HCEC 1CT (cell line): Measurements from ENCODE around the gene SMIM1.

Source experiments
- DNase-seq: peaks from one replicate; pipeline ENCODE4 v3.0.0-alpha.2; 2017

Gene SMIM1

DNA sequence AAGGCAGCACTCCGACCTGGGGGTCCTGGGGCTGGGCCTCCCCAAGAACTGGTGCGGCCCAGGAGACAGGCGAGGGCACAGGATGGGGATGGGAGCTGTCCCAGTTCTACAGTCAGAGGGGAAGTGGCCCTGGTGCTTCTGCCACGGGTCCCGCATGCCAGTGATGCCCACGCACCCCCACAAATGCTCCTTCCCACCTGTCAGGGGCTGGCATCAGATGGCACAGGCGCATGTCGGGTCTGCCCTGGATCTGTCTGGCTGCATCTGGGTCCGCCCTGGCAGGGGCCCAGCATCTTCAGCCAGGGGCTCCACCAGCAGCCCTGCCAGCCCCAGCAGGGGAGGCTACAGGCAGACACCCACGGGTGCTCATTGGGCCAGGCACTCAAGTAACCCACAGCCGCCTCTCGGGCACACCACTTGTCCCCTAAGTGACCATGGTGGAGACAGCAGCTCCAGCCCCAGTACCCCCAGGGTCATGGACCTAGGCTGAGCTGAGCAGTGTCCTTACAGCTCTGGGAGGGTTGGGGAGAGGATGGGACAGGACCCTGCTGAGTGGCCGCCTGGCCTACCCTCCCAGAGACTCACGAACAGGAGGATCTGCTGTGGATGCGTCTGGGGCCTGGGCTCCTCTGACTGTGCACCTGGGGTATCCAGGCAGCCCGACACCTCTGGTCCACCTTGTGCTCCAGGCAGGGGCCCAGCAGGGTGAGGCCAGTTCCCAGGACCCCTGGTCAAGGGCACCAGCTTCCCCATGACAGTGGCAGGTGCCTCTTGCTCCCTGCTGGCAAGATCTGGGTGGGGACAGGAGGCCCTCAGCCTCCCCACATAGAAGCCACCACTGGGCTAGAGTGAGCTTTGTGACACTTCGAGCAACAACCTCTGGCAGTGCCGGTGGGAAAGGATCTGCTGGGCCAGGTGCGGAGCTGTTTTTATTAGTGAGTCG lies 5.4 kb downstream of the SMIM1 start:
- DNase-seq: no peak

DNA sequence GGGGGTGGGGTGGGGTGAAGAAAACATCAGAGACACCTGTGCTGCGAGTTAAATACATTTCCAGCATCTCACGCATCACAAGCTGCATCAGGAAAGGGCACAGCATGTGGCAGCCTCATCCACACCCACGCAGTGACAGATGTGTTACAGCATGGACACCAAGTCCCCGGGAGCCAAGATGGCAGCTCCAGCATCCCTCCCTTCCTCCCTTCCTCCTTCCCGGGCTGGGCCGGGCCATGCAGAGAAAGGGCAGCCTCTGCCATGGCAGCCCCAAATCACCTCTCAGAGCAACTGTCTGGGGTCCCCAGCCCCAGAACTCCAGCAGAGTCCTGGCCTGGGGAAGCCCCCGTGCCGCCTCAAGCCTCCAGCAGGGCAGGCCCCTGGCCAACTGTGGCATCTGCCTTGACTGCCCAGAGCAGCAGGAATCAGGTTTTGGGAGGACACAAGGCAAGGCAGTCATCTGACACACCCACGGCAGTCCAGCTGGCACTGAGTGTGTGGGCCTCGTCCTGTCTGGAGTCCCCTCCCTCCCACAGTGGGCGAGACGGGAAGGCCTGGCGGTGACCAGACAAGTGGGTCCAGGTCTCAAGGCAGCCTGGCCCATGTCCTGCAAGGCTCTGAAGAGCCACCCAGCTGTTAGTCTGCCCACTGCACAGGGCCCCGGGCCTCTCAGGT lies 6.2 kb downstream of the SMIM1 start:
- no peak for DNase-seq

DNA sequence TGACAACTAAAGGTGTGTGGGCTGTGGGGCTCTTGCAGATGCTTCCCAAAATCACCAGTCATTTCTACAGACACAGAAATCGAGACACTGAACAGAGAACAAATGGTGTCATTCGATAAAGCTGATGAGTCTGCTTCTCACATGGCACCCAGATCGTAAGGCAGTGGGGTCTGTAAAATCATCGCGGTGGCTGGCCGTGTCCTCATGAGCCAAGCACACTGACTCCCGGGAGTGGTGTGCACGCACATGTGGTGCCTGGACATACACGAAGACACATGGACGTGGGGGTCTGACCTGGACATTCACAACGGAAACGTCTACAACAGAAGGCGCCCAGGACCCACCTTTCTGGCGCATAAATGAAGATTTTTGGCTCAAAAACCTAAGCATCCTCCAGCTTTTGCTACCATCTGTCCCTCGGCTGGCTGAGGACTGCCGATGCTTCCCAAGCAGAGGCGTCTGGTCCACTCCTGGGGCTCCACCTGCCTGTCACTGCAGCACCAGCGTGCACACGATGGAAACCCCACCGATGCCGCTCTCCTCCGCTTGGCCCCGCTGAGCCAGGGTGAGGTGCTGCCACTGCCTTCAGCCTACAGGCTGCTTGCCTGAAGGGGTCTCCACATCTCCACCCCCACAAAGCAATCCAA lies 6.8 kb downstream of the SMIM1 start:
- DNase-seq: no peak

DNA sequence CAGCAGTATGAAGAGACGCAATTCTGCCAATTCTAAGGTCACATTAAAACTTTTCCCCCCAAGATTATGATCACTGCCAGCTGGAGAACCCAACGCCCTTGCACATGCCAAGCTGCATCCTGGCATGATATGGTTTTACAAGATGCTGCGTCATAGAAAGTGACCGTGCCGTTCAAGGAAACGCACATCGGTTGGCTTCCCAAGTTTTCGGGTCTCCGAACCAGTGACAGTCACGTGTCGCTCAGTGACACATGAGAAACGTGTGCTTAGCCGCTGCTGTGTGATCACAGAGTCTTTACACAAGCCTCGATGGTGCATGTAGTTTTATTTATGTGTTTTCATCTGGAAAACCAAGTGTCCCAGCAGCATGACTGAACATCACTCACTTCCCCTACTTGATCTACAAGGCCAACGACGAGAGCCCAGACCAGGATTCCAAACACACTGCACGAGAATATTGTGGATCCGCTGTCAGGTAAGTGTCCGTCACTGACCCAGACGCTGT lies 7.4 kb downstream of the SMIM1 start:
- no peak for DNase-seq

DNA sequence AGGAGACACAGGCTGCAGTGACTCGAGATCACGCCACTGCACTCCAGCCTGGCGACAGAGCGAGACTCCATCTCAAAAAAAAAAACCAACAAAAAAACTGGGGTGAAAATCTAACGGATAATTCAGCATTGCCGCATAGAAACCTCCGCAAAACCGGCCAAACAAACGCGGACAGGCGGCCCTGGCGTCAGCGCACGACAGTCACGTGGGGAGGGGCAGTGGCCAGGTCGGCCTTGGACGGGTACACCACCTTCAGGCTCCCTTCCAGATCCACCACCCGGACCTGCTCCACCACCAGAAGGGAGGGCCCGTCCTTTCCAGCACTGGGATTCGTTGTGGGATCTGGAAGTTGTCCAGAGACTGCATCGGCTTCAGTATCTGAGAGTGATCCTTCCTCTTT lies 8.4 kb downstream of the SMIM1 start:
- DNase-seq: no peak

DNA sequence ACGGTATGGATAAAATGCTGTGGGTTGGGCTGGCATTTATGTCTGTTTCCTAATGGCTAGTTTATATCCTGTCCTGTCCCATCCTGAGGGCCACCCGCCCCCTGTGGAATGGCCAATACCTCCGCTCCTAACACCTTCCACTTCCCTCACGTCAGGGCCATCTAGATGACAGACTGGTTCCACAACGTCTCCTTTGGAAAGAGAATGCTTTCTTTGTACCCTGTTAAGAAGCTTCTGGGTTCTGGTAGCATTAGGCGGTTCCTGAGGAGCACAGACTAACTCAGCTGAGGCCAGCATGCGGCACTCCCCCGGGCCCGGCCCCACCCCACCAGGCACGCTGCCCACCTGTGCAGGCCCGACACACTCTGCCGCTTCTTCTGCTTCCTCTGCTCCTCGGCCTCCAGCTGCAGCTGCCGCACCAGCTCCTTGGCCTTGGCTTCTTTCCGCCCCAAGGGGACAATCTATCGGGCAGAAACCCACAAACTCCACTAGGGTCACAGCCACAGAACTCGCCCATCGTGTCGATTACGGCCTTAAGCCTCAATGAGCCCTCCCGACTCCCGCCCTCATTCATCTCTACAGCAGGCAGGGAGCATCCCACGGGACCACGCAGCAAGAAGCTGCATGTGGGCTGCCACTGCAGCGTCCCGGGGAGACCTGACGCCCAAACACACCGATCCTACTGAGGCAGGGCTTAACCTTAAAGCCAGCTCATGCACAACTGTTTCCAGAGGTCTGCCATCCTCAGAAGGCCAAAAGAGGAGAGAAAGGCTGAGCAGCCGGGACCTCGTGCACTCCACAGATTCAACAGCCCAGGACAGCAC lies 11.3 kb downstream of the SMIM1 start:
- no peak for DNase-seq

DNA sequence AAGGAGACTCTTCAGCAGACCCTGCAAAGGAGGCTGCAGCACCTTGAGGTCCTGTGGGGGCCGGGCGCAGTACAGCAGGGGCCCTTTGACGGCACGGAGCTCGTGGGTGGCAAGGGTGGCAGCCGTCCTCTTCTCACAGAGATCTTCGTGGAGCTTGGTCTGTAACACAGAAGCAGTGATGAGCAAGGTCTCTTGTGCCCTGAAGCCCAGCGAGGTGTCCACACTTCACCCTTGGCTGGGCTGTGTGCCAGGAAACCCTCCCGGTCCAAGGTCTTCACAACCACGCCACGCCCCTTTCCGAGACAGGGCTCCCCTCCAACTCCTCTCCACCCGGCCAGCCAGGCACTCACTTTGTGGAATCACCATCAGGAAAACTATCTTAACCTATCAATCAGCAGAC lies 12.5 kb downstream of the SMIM1 start:
- DNase-seq: no peak

DNA sequence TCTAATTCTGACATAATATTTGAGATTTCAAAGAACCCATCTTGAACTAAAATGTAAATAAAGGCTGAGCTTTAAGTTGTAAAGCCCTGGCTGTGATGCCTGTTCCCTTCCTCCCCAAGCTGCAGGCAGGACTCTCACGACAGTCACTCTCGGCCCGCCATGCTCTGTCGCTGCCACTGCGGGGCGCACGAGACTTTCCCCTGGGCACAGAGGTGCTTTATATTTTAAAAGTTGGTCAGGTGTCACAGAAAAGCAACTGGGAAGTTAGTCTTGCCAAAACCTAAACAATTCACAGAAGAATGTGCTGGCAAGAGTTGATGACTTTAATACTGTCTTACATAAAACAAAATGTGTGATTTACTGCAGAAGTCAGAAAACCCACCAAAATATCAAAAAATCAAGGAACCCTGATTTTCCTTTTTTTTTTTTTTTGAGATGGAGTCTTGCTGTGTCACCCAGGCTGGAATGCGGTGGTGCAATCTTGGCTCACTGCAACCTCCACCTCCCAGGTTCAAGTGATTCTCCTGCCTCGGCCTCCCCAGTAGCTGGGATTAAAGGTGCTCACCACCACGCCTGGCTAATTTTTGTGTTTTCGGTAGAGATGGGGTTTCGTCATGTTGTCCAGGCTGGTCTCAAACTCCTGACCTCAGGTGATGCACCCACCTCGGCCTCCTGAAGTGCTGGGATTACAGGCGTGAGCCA lies 13.1 kb downstream of the SMIM1 start:
- no peak for DNase-seq

DNA sequence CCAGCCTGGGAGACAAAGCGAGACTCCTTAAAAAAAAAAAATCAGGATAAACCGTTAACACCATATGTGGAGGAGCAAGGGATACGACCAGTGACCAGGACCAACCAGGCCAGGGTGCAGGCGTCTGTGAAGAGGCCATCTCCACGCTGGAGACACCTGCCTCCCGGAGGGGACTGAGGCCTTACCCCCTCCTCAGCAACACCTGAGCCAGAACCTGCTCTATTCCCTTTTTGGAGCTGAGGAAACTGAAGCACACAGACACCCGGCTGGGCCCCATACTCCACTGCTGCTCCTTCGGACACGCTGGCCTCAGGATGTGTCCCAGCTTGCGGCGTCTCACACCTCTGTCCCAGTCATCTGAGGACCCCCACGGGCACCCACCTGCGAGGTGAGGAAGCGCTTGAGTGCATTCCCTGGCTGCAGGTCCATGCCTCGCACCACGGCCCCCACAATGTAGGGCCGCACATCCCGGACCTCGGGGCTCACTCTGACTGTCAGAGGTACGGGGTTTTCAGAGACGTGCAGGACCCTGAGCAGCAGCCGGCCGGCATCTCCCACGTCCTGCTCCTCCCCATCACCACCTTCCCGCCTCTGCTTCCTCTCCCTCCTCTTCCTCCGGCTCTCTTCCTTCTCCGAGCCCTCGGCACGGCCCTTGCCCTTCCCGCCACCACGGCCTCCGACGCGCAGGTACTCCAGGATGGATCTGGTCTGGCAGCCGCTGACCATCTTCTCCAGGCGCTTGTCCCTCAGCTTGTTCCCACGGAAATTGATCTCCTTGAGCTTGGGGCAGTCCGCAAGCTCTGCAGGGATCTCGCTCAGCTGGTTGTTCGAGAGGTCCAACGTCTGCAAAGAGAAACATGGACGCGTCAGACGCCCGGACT lies 14.2 kb downstream of the SMIM1 start:
- no peak for DNase-seq

DNA sequence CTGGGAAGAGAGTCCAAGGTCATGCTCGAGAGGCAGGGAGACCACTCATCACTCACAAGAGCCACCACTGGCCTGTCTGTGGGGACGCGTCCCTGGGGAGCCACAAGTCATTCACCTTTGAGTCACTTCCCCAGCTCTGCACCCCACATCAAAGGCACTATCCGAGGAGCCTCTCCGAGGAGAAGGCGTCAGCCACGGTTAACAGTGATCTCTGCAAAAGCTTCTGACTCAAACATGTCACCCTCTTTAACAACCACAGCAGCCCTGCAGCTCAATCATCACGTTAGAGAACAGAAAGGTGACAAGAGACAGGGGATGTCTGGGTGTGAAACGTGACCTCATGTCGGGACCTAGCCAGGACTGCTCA lies 14.8 kb downstream of the SMIM1 start:
- DNase-seq: no peak

DNA sequence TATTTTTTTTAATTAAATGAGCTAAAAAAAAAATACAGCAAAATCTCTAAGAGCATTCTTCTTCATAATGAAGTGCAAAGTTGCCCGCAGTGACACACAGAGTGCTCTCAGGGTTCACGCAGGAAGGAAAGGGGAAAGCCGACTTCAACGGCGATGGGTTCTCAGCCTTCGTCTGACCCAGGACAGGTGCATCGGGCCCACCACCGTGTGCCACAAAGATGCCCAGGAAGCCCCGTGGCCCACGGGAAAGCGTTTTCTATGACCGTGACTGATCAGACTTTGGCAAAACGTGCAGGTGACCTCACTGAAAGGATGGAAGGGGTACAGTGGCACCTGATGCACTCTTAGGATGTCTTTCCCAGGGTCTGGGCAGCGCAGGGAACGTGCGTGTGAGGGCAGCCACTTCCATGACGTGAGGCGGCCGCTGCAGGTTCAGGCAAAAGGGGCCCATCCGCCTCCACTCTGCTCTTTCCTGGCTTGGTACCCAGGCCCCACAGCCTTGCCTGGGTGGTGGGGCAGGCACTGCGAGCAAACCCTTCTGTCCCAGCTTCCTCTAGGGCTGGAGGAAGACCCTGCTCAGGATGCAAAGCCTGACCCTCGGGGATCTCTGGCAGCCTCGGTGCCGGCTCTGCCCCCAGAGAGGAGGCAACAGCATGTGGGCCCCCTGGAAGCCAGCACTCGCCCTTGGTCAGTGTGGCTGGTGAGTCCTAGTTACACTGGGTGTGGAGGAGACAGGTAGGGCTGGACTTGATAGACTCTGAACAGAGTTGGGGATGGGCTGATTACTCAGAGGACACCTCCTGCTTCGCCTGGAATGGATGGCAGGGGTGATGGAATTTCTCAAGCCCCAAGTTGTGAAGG lies 15.4 kb downstream of the SMIM1 start:
- DNase-seq: no peak

DNA sequence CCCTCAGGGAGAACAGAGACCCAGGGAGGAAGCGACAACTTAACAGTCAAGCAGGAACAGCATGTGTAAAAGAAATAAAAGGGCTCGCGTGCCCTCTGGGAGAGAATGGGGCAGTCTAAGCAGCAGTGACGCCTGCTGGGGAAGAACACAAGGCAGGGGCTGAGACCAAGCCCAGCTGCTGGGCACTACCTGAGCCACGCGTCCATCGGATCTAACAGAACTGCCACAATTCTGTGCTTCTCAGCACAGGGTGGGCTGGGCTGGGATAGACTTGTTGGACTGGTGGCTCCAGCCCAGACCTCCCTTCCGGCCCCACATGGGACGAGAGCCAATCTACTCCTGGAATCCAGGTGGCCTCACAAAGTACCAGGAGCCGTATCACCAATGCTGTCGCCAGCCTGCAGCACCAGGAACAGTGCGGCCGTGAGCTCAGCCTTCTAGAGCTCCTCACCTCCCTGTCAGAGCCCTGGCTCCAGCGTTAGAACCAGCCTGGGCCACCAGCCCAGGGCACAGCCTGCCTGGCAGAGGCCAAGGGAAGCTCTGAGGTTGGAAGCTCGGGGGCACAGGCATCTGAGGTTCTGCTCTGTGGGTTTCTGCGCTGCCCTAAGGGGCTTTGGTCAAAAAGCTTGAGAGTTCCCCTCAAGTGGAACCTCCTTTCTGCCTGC lies 16.3 kb downstream of the SMIM1 start:
- DNase-seq: no peak

DNA sequence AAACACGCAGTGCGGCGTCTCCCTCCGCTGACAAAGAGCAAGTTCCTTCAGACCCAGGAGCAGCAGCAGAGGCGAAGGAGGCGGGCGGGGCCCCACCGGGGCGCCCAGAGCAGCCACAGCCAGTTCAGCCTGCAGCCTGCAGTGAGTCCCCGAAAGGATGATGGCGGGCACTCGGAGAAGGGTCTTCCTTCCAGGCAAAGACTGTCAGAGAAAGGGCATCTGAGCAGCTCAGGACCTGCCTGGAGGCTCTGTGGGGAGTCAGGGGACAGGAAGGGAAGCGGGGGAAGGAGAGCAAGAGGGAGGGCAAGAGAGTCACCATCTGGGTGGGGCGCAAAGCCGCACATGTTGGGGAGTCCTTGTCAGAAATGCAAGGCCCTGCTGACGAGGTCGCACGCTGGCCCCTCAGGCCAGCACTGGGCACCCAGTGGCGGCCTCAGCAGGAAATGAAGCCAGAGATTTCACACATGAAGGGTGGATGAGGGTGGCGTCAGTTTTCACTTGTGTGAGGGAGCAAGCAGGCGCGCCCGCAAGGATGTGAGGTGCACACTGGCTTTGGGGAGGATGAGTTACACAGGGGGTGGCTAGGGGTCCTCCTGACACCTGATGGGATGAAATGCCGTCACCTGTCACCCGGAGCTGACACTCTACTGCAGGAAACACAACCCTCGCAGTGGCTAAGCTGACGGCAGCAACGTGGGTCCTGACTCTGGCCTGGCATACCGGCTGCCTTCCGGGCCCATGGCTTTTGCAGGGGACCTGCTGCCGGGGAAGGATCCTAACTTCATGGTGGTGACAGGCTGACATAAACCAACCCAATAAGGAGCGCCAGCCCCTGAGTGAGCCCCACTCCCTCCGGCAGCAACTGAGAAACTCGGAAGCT lies 17.1 kb downstream of the SMIM1 start:
- DNase-seq: no peak

DNA sequence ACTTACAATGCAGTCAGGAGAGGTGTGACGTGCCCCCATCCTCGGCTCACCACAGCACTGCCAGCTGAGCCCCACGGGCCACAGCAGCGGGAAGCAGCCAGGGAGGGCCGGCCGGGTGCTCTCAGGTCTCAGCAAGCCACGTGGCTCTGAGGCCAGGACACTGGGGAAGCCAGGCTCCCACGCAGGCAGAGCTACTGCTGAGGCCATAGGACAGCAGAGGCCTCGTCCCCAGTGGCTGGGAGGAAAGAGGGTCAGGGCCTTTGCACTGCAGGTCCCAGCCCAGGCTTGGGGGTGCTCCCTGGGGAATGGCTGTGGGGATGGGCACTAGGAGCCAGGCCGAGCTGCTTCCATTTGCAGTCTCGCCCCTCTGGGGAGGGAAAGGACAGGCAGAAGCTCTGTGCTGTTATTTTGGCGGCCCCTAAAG lies 18.0 kb downstream of the SMIM1 start:
- DNase-seq: no peak

DNA sequence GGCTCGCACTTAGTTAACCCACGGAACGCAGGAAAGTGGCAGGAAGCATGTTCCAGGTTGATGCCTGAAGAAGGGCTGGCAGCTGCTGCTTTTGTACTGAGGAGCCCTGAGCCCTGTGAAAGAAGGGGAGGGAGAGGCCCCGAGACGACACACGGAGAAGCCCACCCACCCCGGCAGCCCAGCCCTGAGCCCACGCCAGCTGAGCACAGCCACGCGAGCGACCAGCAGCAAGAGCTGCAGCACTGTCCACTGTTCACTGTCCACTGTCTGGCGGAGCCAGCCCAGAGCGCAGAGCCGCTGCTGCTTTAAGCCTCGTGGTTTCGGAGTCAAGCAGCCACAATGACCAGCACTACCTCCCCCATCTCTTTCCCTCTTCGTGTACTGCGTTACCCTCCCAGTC lies 18.4 kb downstream of the SMIM1 start:
- DNase-seq: no peak

DNA sequence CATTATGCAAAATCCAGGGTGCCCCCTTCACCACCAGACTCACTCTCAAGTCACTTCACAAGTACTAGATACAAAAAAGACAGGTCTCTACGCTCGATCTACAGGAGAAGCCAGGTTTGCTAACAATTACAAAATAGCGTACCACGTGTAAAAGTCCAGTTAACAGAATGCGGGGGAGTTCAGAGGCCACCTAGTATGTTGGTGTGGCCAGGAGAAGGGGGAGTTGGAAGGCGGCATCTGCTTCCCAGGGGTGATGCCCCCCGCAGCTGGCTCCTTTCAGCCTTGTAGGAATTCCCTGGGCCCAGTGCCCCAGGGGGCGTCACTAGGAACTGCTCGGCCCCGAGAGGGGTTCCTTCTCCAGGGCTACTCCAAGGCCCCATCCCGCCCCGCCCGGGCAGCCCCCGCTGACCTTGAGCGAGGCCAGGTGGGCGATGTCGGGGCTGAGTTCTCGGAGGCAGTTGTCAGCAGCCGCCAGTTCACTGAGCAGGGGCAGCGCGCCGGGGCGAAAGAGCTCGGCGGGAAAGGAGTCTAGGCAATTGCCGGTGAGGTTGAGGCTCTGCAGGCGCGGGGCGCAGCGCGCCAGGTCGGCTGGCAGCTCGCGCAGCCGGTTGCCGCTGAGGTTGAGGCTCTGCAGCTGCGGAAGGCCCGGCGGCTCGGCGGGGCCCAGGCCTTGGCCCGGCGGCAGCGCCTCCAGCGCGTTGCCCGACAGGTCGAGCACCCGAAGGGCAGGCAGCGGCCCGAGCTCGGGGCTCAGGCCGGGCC lies 23.1 kb downstream of the SMIM1 start:
- DNase-seq: no peak

DNA sequence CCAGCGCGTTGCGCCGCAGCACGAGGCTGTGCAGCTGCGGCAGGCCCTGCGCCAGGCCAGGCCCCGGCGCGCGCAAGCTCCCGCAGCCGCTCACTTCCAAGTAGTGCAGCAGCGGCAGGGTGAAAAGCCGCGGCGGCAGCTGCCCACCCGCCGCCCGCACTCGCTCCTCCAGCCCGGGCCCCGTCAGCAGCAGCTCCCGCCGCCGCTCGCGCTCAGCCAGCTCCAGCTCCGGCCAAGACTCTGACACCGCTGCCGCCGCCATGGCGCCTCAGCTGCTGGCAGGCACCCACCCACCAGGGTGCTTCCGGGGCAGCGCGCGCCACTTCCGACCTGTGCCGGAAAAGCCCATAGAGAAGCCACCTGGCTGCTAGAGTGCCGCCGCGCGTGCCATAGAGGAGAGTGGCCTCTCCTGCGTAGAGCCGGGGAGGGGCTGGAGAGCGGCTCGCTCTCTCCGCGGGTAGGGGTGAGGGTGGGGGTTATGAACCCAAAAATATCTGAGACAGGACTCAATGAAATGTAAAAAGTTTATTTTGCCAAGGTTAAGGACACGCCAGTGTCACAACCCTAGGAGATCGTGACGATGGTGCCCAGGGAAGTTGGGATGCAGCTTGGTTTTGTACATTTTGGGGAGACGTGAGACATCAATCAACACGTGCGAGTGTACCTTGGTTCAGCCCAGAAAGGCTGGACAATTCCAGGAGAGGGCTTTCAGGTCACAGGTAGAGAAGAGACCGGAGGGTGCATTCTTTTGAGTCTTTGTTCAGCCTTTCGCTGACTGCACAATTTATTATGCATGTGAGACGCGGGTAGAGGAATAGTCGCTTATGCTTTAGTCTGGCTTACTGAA lies 23.9 kb downstream of the SMIM1 start, which contains the start of gene LRRC47:
Gene LRRC47, minus strand, starts transcription at position 284 of the 847 bp plus-strand sequence. Its CDS starts 22 bp downstream, at position 262.
- DNase-seq: peak; percentile 91
